DOHH2 (cell line): ENCODE measurements around the gene ATP8B3.
A peak's percentile ranks its signal among the peaks of the same experiment; 100 is the strongest.

Source experiments
- H3F3A ChIP-seq: fragments of 200-600 bp; sonication (generic), shearing (Covaris generic); 2 replicates; pipeline ENCODE4 v1.6.0; 2016; ENCODE audit warnings: antibody characterized with exemption, mild to moderate bottlenecking; ENCODE audit not compliant: control insufficient read depth, insufficient read depth
- H3K27ac ChIP-seq: fragments of 200-600 bp; sonication (generic); 2 replicates; pipeline ENCODE4 v1.5.1; 2014; ENCODE audit warnings: low read depth, mild to moderate bottlenecking, low read length, moderate library complexity
- H3K27me3 ChIP-seq: fragments of 200-600 bp; sonication (generic); 2 replicates; pipeline ENCODE4 v1.6.1; 2014; ENCODE audit warnings: mild to moderate bottlenecking, low read length, mixed read lengths; ENCODE audit not compliant: control insufficient read depth
- H3K36me3 ChIP-seq: fragments of 200-600 bp; sonication (generic); 2 replicates; pipeline ENCODE4 v1.6.1; 2014; ENCODE audit warnings: mild to moderate bottlenecking, low read length, moderate library complexity, mixed read lengths; ENCODE audit not compliant: control insufficient read depth
- H3K4me1 ChIP-seq: fragments of 200-600 bp; sonication (generic); 2 replicates; pipeline ENCODE4 v1.6.1; 2014; ENCODE audit warnings: mild to moderate bottlenecking, low read length, mixed read lengths; ENCODE audit not compliant: control insufficient read depth
- H3K4me2 ChIP-seq: fragments of 200-600 bp; sonication (generic); 2 replicates; pipeline ENCODE4 v1.6.0; 2014; ENCODE audit warnings: mild to moderate bottlenecking, low read length, moderate library complexity
- H3K4me3 ChIP-seq: fragments of 200-600 bp; sonication (generic); 2 replicates; pipeline ENCODE4 v1.5.1; 2014; ENCODE audit warnings: mild to moderate bottlenecking, low read length, mixed read lengths
- H3K79me2 ChIP-seq: fragments of 200-600 bp; sonication (generic); 2 replicates; pipeline ENCODE4 v1.6.1; 2014; ENCODE audit warnings: mild to moderate bottlenecking, low read length, mixed read lengths; ENCODE audit not compliant: control insufficient read depth
- H3K9me2 ChIP-seq: fragments of 200-600 bp; sonication (generic); replicated peaks from 2 replicates; pipeline ENCODE4 v1.6.1; 2014; ENCODE audit warnings: mild to moderate bottlenecking, low read length, mixed read lengths; ENCODE audit not compliant: control insufficient read depth
- H3K9me3 ChIP-seq: fragments of 200-600 bp; sonication (generic); 2 replicates; pipeline ENCODE4 v1.6.1; 2014; ENCODE audit warnings: antibody characterized with exemption, low read length, mixed read lengths; ENCODE audit not compliant: control insufficient read depth, insufficient read depth
- H4K20me1 ChIP-seq: fragments of 200-600 bp; sonication (generic); 2 replicates; pipeline ENCODE4 v1.6.0; 2014; ENCODE audit warnings: low read depth, mild to moderate bottlenecking, antibody characterized with exemption, low read length, moderate library complexity; ENCODE audit not compliant: control insufficient read depth, insufficient read depth
- CTCF ChIP-seq: fragments of 200-600 bp; sonication (generic); IDR thresholded peaks from one replicate; pipeline ENCODE4 v1.5.1; 2014; ENCODE audit warnings: antibody characterized with exemption, mild to moderate bottlenecking, low read depth, low read length; ENCODE audit not compliant: poor library complexity, severe bottlenecking
- EZH2phosphoT487 ChIP-seq: fragments of 200-600 bp; sonication (generic); IDR thresholded peaks from 2 replicates; pipeline ENCODE4 v1.6.1; 2017; ENCODE audit warnings: borderline replicate concordance, mild to moderate bottlenecking, antibody characterized with exemption, low read length, moderate library complexity, mixed read lengths

Gene ATP8B3

GRCh38 chr19:1767464-1767933 is 44.6 kb downstream of the ATP8B3 start:
- Histone ChIP-seq H3K79me2 (no peaks in the 10 kb centered on the region), H3K27ac (no peak overlapping the region), H3K9me2 (no peaks in the 10 kb centered on the region), H3K36me3 (no peaks in the 10 kb centered on the region), H4K20me1 (no peaks in the 10 kb centered on the region), H3K4me2 (peak overlapping the region; percentile 48), H3K4me1 (peaks cover 16% of the 10 kb centered on the region), H3K9me3 (peaks cover 7% of the 10 kb centered on the region), H3K27me3 (peaks cover 18% of the 10 kb centered on the region), H3K4me3 (peak overlapping the region; percentile 29; the same call in 1 of the 2 replicates), H3F3A (peaks cover 2% of the 10 kb centered on the region; the same call in 1 of the 2 replicates)
- TF ChIP-seq CTCF (peak; percentile 98), EZH2phosphoT487 (no peak)

- TF ChIP-seq EZH2phosphoT487 (no peak), CTCF (no peak)
- Histone ChIP-seq H3F3A (peaks cover 2% of the 10 kb centered on the region; the same call in 1 of the 2 replicates), H3K79me2 (no peaks in the 10 kb centered on the region), H3K9me2 (no peaks in the 10 kb centered on the region), H4K20me1 (no peaks in the 10 kb centered on the region), H3K4me2 (peak overlapping the region; percentile 48), H3K9me3 (peaks cover 7% of the 10 kb centered on the region), H3K4me1 (peaks cover 16% of the 10 kb centered on the region), H3K27me3 (peaks cover 19% of the 10 kb centered on the region), H3K4me3 (peak overlapping the region; percentile 29; the same call in 1 of the 2 replicates), H3K27ac (no peak overlapping the region), H3K36me3 (no peaks in the 10 kb centered on the region)
Measured at GRCh38 chr19:1766800-1767352, 45.2 kb downstream of the ATP8B3 start.

- Histone ChIP-seq H3K4me1 (peaks cover 16% of the 10 kb centered on the region), H3K9me2 (no peaks in the 10 kb centered on the region), H3K27me3 (peaks cover 26% of the 10 kb centered on the region), H3K79me2 (no peaks in the 10 kb centered on the region), H3F3A (peaks cover 2% of the 10 kb centered on the region; the same call in 1 of the 2 replicates), H4K20me1 (no peaks in the 10 kb centered on the region), H3K4me3 (no peak overlapping the region), H3K9me3 (peaks cover 5% of the 10 kb centered on the region), H3K4me2 (peak overlapping the region; percentile 48; the same call in 1 of the 2 replicates), H3K36me3 (no peaks in the 10 kb centered on the region), H3K27ac (no peak overlapping the region)
- TF ChIP-seq EZH2phosphoT487 (no peak), CTCF (no peak)
Measured at GRCh38 chr19:1765904-1766799, 45.9 kb downstream of the ATP8B3 start.
